Stimulated activated CD8-positive, alpha-beta memory T cell treated with anti-CD3 and anti-CD28 coated beads, Interleukin-7, amount 100 ng/mL, for 24 hours (primary cell): ENCODE data around the gene CA9.

ENCODE experiments used
- DNase-seq: peaks from one replicate; pipeline ENCODE4 v3.0.0-alpha.2; 2020; ENCODE audit warnings: low read depth

The CA9 gene

DNA sequence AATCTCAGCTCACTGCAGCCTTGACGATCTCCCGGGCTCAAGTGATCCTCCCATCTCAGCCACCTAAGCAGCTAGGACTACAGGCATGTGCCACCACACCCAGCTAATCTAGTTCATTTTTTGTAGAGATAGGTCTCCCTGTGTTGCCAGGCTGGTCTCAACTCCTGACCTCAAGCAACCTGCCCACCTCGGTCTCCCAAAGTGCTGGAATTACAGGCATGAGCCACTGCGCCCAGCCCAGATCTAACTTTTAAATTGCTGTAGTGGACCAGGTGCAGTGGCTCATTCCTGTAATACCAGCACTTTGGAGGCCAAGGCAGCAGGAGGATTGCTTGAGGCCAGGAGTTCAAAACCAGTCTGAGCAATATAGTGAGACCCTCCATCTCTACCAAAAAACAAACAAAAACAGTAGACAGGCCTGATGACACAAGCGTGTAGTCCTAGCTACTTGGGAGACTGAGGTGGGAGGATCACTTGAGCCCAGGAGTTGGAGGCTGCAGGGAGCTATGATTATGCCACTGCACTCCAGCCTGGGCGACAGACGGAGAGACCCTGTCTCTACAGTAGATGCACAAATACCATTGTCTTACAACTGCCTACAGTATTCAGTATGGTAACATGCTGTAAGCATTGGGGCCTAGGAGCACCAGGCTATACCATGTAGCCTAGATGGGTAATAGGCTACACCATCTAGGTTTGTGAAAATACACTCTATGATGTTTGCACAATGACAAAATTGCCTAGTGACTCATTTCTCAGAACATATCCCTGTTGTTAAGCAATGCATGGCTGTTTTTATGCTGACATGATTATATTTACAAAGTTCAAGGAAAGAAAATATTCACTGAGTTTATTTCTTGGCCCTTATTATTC, 21.5 kb upstream of the CA9 start:
- DNase-seq = no peak

- no peak for DNase-seq
Measured at GRCh38 chr9:35652829-35653209, 20.9 kb upstream of the CA9 start.

- no peak for DNase-seq
Measured at GRCh38 chr9:35653611-35654010, 20.1 kb upstream of the CA9 start.

DNA sequence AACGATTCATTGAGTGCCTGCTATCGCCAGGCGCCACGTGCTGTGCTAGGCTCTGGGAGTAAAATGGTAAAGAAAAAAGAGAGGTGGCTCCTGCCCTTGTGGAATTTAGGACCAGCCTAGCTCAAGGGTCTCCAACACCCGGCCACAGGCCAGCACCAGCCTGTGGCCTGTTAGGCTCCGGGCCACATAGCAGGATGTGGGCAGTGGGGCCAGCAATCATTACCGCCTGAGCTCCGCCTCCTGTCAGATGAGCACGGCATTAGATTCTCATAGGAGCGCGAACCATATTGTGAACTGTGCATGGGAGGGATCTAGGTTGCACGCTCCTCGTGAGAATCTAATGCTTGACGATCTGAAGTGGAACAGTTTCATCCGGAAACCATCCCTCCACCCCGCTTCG, 17.4 kb upstream of the CA9 start:
- no peak for DNase-seq

GRCh38 chr9:35656831-35657545, 16.7 kb upstream of the CA9 start:
- DNase-seq = no peak

DNA sequence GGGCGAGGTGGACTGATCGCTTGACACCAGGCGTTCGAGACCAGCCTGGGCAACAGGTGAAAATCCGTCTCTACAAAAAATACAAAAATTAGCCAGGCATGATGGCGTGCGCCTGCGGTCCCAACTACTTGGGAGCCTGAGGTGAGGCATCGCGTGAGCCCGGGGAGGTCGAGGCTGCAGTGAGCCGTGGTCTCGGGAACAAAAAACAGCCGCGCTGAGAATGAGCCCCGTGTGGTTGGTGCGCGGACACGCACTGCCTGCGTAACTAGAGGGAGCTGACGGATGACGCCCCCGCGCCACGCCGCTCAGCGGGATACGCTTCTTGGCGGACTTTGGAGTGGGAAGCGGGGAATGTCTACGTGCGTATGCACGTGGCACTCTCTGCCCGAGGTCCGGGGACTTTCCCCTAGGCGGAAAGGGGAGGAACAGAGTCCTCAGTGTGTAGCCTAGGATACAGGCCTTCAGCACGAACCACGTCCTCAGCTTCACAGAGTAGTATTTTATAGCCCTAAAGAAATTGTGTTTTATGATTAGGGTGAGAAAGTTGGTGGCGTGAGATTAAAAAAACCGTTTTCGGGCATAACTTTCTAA, 16.1 kb upstream of the CA9 start, which contains the start of gene RMRP:
RMRP (minus strand) TSS at position 474 of the 591 bp plus-strand sequence.
- peak; percentile 90 for DNase-seq

DNA sequence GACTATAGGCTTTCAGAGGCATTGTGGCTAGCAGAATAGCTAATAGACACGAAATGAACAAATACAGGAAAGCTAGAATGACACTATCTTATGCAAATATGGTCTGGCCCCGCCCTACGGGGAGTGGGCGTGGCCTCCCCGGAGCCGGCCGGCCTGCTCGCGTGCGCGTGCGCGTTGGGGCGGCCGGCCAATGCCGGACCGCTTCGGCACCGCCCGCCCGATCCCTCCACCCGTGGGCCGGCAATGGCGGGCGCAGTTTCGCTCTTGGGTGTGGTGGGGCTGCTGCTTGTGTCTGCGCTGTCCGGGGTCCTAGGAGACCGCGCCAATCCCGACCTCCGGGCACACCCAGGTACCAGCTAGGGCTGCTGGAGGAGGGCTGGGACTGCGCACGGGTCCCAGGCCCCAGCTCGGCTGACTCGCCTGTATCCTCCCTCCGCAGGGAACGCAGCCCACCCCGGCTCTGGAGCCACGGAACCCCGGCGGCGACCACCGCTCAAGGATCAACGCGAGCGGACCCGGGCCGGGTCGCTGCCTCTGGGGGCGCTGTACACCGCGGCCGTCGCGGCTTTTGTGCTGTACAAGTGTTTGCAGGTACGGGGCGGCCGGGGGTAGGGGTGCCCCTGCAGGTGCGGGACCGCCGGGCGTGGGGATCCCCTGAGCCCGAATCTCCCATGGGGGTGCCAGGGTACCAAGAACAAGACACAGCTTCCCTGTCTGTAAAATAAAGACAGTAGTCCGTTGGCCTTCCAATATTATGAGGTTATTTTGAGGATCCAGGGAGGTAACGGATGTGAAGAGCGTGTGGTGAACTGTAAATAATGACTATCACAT, 15.4 kb upstream of the CA9 start, which contains the start of gene CCDC107:
CCDC107 (plus strand) TSS at position 156 of the 831 bp plus-strand sequence; CDS start at position 244, 88 bp downstream.
- DNase-seq = peak; percentile 61

- DNase-seq = no peak
Measured at GRCh38 chr9:35658968-35659220, 14.8 kb upstream of the CA9 start.

- no peak for DNase-seq
Measured at GRCh38 chr9:35659340-35659739, 14.4 kb upstream of the CA9 start.

DNA sequence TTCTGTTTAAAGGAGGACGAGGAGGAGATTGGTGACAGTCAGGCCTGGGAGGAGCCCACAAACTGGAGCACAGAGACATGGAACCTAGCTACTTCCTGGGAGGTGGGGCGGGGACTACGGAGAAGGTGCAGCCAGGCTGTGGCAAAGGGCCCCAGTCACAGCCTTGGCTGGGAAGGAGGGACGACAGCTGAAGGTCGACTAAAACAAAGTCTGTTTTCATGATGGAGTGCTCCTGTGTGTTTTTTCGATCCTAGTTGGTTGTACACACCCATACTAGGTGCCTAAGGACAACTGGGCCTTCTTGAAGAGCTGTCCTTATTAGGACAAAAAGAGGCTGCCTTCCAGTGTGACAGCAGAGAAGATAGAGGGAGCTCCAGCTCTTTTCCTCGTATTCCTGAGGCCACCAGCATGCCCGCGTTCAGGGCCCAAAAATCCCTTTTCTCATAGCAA, 12.7 kb upstream of the CA9 start:
- DNase-seq = no peak

DNA sequence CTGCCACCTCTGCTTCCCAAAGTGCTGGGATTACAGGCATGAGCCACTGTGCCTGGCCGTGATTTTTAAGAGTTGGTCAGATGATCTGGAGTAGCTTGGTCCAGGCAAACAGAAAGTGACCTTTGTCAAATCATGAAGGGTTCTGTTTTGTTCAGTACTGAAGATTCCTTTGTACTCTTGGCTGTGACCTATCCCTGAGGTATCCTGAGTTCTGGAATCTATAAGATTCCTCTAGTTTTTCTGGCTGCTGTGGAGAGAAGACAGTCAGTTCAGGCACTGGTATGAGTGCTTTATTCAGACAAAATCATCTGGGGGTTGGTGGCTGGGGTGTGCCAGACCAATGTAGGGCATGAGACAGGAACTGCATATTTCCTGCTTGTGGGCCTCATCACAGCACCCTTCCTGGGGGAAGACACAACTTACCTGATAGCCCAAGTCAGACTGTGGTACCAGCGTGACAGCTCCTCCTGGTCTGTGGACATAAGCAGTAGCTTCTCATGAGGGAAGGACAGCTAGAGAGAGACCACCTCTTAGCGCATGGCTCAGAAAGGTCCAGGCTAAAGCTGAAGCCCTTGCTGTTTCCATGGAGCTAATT, 11.9 kb upstream of the CA9 start:
- no peak for DNase-seq

DNA sequence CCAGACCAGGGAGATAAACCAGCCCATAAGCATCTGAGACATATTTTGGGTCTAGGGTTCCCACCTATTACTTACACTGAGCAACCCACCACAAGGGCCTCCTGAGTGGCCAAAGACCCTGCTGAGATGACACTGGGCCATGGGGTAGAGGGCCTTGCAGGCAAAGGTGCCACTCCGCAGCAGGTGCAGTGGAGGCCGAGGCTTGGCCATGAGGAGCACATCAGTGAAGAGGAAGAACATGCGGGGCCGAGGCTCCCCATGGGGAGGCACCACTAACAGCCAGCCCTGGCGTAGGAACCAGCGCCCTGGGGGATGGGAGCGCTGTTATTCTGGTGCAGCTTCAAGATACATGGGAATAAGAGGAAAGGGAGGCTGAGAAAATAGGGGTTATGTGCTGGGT, 11.3 kb upstream of the CA9 start:
- DNase-seq = no peak

DNA sequence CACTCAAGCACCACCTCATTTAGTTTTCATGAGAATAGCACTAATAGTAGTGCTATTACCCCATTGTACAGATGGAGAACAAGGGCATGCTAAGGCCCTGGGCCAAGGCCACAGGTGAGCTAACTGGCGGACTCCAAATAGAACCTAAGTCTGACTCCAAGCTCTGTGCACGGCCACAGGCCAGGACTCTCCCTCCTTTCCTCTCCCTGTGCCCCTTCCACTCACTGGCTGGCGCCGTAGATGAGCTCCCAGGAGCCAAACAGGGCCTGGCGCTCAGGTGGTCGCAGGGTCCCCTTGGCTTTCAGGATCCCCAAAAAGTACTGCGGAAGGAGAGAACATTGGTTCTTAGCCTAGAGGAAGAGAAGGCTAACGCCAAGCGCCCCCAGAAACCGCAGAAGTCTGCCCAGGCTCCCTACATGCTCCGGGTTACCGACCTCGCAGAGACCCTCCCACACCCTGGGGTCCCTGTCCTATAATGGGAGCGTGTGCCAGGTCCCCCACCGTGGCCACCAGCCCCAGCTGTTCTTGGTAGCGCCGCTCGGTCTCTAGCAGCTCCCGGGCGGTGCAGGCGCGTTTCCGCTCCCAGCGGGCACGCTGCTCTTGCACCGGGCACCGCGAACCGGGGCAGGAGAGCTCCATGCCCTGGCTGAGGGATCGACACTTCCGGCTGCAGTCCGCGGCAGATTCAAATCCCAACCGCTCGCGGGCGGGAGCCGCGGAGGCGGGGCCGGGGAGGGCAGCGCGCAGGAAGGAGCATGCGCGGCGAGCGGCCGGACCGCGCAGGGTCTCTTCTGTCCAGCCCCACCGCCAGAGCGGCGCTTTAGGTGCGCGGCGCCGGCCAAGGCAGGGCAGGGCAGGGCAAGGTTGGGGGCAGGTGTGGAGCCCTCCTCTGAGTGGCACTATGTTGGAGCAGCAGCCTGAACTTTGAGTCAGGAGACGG, 8.9 kb upstream of the CA9 start, which contains the start of gene ARHGEF39:
ARHGEF39 (minus strand) TSS at position 665 of the 940 bp plus-strand sequence; CDS start at position 639, 26 bp downstream.
- no peak for DNase-seq

GRCh38 chr9:35665471-35665818, 8.3 kb upstream of the CA9 start:
- no peak for DNase-seq

GRCh38 chr9:35666045-35666444, 7.7 kb upstream of the CA9 start:
- DNase-seq = no peak

DNA sequence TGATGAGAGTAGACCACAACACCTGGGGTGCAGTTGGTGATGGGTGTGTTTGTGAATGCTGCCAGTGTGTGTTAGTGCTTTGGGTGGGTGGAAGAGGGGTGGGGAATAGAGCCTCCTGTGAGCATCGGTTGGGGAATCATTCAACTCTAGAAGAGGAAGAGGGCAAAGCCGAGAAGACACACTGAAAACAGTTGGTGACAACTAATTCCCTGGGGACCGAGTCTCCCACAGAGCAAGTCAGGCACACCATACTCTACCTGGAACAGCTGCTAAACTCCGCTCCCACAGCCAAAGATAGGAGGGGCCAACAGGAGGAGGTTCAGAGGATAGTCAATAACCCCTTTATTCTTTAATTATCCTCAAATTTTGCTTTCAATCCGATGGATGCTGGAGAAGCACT, 7.2 kb upstream of the CA9 start:
- DNase-seq = no peak

DNA sequence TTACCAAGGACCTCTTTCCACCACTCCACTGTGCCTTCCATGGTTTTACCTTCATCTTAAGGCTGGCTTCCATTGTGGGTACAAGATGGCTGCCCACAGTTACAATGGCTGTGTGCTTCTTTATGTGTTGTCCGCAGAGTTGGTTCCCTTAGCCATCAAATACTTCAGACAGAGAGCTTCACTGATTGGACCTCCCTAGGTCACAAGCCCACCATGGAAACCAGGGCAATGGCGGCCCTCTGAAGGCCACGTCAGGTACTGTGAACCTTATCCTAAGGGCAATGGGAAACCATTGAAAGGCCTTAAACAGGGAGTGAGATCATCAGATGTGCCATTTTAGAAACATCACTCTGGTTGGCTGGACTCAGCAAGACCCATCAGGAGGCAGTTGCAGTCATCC, 5.8 kb upstream of the CA9 start:
- no peak for DNase-seq

DNA sequence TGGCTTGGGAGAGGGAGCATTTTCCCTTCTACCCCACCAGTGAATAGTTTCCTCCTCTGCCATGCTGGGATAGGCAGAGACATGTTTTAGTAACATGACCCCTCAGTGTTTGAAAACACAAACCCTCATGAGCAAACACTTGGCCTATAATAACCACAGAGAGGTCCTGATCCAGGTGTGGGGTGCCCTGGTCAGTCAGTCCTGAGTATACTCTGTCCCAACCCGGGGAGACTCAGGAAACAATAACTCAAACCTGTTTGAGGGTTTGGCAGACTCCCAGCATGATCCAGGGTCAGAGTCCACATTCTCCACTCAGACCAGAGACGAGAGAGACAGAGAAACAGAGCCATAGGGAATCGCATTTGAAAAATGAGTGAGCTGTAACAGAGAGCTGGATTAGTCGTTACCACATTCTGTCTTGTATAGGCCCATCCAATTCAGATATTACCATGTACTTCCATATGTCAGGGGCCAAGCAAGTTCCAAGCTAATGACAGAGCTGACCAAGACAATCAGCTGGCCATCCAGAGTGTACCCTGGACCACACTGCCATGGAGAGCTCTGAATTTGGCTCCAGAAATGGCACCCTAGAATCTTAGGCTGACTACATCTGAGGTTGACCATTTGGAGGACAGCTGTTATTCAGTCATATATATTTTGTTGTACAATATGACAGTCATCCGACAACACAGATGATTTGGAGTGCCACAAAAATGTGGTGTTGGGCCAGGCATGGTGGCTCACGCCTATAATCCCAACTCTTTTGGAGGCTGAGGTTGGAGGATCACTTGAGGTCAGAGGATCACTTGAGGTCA, 4.2 kb upstream of the CA9 start:
- DNase-seq = no peak

DNA sequence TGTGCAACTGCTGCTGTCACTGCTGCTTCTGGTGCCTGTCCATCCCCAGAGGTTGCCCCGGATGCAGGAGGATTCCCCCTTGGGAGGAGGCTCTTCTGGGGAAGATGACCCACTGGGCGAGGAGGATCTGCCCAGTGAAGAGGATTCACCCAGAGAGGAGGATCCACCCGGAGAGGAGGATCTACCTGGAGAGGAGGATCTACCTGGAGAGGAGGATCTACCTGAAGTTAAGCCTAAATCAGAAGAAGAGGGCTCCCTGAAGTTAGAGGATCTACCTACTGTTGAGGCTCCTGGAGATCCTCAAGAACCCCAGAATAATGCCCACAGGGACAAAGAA, 265 bp downstream of the CA9 start:
- no peak for DNase-seq

DNA sequence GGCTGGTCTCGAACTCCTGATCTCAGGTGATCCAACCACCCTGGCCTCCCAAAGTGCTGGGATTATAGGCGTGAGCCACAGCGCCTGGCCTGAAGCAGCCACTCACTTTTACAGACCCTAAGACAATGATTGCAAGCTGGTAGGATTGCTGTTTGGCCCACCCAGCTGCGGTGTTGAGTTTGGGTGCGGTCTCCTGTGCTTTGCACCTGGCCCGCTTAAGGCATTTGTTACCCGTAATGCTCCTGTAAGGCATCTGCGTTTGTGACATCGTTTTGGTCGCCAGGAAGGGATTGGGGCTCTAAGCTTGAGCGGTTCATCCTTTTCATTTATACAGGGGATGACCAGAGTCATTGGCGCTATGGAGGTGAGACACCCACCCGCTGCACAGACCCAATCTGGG, 1.5 kb downstream of the CA9 start:
- DNase-seq = no peak
